Dedifferentiated amniotic fluid mesenchymal stem cell (primary cell): Measurements from ENCODE around the gene MT1G.
"Not testable (repeated sequence)": the region's sequence is repeated elsewhere in the genome, so short reads cannot be mapped to it uniquely, and the experiment has no call there.

Experiments used
- DNase-seq: peaks from one replicate; pipeline ENCODE4 v3.0.0-alpha.2; 2016; ENCODE audit errors: extremely low spot score

Gene MT1G

GRCh38 chr16:56665286-56666261, 2.3 kb downstream of the MT1G start:
- not testable (repeated sequence) for DNase-seq

GRCh38 chr16:56664506-56664905, 3.4 kb downstream of the MT1G start:
- DNase-seq, result no peak

- DNase-seq, result no peak
Observed at GRCh38 chr16:56662357-56663354, 5.2 kb downstream of the MT1G start.

- DNase-seq, result no peak
Observed at GRCh38 chr16:56658327-56658875, 9.5 kb downstream of the MT1G start.

- no peak for DNase-seq
Observed at GRCh38 chr16:56657555-56658326, 10.1 kb downstream of the MT1G start, which contains the start of gene MT1F. MT1F (plus strand) TSS chr16:56657959; CDS start chr16:56658059, 100 bp downstream.

GRCh38 chr16:56653218-56653617, 14.6 kb downstream of the MT1G start:
- no peak for DNase-seq

GRCh38 chr16:56652600-56652999, 15.3 kb downstream of the MT1G start:
- no peak for DNase-seq

GRCh38 chr16:56651586-56651985, 16.3 kb downstream of the MT1G start, which contains the start of gene MT1B:
MT1B (plus strand) TSS chr16:56651886; CDS start chr16:56651954, 68 bp downstream.
- DNase-seq, result no peak

- no peak for DNase-seq
Observed at GRCh38 chr16:56649820-56650219, 18.0 kb downstream of the MT1G start.

GRCh38 chr16:56649271-56649670, 18.6 kb downstream of the MT1G start:
- no peak for DNase-seq

- DNase-seq, result no peak
Observed at GRCh38 chr16:56647641-56648431, 20.0 kb downstream of the MT1G start.

- DNase-seq, result no peak
Observed at GRCh38 chr16:56645838-56646237, 22.0 kb downstream of the MT1G start.

GRCh38 chr16:56645311-56645710, 22.6 kb downstream of the MT1G start:
- no peak for DNase-seq

- DNase-seq, result no peak
Observed at GRCh38 chr16:56643833-56644232, 24.0 kb downstream of the MT1G start.

- no peak for DNase-seq
Observed at GRCh38 chr16:56643080-56643778, 24.6 kb downstream of the MT1G start.

- DNase-seq, result no peak
Observed at GRCh38 chr16:56641166-56641565, 26.7 kb downstream of the MT1G start.

GRCh38 chr16:56640076-56640475, 27.8 kb downstream of the MT1G start:
- DNase-seq, result no peak

- DNase-seq, result no peak
Observed at GRCh38 chr16:56639045-56639444, 28.8 kb downstream of the MT1G start.
